Measurements from ENCODE around the gene MGMT.

DNA sequence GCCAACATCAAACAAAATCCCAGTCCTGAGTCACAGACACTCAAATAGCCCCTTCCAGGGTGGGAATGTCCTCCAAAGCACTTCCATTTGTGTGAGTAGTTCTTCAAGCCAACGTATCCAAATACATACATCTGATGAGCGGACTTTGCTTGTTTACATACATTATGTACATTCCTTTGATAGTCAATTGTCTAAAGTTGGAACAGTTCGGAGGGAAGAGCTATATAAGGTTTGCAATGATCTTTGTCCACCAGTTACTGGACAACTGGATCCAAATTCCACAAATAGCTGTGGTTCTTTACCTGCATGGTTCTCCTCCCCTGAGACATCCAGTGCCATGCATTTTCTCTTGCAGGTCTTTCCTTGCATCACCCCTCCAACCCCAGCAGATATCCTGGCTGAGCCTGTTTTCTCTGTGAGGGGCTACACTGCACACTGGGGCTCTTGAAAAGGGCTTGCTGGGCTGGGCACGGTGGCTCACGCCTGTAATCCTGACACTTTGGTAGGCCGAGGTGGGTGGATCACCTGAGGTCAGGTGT lies 4.7 kb upstream of the MGMT start:
- TF ChIP-seq POLR2A (IDR thresholded peaks at IDR 0.05; ENCODE audit: low read length) = no peak
- no peak for TF ChIP-seq GATA1 (IDR thresholded peaks at IDR 0.05; ENCODE audit: low read depth, low read length)

Measured in erythroblast (primary cell).